SK-MEL-5 (cell line): ENCODE measurements around the gene SETD1A. TPM values are rescaled to one million over a fixed set of nuclear protein-coding genes. Genes with fewer than 3 reads are reported as not detected.
"Not testable (repeated sequence)": the region's sequence is repeated elsewhere in the genome, so short reads cannot be mapped to it uniquely, and the experiment has no call there.

Source experiments
- DNase-seq: peaks from one replicate; pipeline ENCODE4 v3.0.0-alpha.2; 2016; ENCODE audit warnings: low read depth, low spot score
- in situ Hi-C: cut with HindIII; loops from 2 replicates; pipeline ENCODE4 v1.10.0; 2016; ENCODE audit warnings: low sequenced_read_pairs, high pct_unique_total_duplicates, low pct_unique_long_range_greater_than_20kb
- total RNA-seq: library from RNA; depleted of rRNA; stranded (reverse); fragments of >200 nt; shearing (Covaris generic); gene quantifications from 2 replicates; pipeline ENCODE4 v1.2.3, GENCODE V29; 2014

Gene SETD1A
- total RNA-seq, 1 experiment from 2014 or later: 4.0 TPM

DNA sequence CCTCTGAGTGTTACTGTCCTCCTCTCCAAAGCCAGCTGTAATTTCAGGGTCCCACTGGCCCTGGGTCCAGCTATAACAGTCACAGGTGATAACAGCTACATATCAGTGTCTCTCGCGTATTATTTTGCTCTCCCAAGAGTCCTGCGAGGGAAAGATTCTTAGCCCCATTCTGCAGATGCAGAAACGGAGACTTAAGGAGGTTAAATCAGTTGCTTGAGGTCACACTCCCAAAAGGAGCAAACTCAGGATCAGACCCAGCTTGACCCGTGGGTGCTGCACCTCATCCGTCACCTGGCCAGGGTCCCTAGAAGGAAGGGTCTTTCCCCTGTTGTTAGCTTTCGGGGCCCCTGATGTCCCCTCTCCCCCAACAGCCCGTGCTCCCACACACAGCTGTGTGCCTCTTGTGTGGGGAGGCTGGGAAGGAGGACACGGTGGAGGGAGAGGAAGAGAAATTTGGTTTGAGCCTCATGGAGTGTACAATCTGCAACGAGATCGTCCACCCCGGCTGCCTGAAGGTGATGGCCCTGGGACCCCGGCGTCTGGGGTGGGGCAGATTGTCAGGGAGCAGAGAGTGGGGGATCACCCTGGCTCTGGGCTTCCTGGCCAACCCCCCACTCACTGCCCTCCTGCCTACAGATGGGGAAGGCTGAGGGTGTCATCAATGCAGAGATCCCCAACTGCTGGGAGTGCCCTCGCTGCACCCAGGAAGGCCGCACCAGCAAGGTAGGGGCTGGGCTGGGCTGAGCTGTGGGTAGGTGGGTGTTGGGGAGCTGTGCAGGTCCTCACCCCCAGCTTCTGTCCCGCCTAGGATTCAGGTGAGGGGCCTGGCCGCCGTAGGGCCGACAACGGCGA lies 30.4 kb upstream of the SETD1A start:
- no peak for DNase-seq
- in situ Hi-C loops: no loop called here

DNA sequence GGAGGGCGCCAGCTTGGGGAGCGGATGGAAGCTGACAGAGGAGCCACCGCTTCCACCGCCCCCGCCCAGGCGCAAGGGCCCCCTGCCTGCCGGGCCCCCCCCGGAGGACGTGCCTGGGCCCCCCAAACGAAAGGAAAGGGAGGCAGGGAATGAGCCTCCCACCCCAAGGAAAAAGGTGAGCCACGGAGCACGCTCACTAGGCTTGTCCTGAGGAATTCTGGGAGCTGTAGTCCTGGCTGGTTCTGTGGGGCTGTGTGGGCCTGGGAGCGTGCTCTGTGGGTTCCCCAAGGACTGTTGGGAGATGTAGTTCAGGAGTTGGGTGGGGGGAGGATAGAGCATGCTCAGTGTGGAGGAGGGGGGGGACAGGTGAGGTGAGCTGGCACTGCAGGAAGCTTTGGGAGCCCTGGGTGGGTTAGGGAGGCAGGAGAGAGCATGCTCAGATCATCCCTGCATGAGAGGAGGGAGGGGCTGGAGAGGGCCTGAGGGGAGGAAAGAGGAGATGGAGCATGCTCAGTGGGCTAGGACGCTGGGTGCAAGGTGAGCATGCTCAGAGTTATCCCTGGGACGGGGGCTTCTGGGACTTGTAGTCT lies 29.7 kb upstream of the SETD1A start:
- DNase-seq: peak; percentile 87
- in situ Hi-C loops: no loop called here

DNA sequence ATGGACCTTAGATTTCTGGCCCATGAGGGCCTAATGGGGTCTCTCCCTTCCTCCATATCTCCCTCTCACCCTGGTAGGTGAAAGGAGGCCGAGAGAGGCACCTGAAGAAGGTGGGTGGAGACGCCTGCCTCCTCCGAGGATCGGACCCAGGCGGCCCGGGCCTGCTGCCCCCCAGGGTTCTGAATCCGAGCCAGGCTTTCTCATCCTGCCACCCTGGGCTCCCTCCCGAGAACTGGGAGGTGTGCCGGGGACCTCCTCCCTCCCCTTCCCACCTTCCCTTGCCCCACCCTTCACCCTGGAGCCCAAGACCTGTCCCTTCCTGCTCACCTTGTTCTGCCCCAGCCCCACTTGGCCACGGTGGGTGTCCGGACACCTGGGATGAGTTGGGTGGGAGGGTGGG lies 29.2 kb upstream of the SETD1A start:
- no peak for DNase-seq
- in situ Hi-C loops: no loop called here

DNA sequence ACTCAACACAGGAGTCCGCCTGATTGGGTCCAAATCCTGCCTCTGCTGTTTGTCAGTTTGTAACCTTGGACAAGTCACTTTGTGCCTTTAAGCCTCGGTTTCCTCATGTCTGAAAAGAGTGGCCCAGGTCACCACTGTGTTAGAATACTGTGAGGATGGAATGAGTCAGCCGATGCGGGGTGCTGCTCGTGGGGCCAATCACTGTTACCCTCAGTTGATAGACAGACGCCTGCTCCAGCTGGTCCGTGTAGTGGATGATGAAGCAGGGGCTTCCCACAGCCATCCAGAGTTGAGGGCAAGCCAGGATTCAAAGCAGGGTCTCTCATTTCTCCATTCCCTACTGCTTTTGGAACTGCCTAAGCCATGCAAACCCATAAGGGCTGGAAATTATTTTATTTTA lies 28.4 kb upstream of the SETD1A start:
- in situ Hi-C loops: no loop called here
- no peak for DNase-seq

DNA sequence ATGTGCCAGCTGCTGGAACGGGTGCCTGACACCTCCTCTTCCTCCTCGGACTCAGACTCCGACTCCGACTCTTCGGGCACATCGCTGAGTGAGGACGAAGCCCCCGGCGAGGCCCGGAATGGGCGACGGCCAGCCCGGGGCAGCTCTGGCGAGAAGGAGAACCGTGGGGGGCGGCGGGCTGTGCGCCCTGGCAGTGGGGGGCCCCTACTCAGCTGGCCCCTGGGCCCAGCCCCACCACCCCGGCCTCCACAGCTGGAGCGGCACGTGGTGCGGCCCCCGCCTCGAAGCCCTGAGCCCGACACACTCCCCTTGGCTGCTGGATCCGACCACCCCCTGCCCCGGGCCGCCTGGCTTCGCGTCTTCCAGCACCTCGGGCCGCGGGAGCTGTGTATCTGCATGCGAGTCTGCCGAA lies 27.4 kb upstream of the SETD1A start:
- in situ Hi-C loops: no loop called here
- DNase-seq: no peak

DNA sequence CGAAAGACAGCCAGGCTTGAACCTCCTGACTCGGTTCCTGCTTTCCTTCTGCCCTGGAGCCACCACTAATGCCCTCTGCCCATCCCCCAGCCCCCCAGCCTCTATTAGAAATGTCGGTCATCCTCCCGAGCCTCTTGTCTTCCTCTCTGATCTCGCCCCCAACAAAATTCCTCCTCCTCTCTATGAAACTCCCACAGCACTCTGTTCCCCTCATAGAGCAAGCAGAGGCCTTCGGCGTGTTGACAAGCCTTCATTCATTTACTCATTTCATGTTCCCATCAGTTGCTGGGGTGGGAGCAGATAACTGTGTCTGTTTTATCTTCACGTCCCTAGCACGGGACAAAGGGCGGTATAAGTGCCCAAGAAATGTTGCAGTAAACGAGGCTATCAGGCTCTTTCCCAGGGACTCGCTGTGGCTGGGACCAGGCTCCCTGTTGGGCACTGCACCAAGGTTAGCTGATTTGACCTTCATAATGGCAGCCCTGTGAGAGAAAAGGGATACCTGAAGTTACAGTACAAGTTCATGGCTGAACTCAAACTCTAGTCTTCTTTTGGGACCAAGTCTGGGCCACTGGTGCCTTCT lies 26.4 kb upstream of the SETD1A start:
- no peak for DNase-seq
- in situ Hi-C loops: no loop called here

DNA sequence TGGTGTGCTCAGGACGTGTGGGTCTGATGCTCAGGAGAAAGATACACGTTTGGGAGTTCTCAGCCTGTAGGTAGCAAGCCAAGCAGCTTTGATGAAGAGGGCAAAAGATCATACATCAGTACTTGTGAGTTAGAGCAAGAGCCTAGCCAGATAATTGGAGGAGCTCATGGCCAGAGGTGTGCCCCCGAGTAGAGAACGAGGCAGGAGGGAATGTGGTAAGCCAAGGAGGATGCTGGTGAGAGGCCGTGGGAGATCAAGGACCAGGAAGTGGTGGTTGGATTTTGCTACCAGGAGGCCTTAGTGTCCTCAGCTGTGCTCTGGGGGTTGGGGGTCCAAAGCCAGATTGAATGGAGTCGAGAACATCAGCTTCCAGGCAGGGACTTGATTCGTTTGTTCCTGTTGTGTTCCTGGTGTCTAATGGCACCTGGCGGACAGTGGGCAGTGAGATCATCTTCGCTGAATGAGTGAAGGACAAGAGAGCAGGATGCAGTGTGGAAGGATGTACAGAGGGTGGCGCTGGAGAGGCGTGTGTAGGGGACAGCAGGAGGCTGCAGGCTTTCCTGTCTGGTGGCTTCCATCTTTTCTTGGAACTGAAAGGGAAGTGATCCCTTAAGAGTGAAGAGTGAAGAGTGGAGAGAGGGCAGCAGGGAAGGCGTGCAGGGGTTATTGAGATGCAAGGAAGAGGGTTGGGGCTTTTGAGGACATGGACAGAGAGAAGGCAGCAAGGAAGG lies 22.6 kb upstream of the SETD1A start:
- in situ Hi-C loops: no loop called here
- DNase-seq: peak; percentile 71

DNA sequence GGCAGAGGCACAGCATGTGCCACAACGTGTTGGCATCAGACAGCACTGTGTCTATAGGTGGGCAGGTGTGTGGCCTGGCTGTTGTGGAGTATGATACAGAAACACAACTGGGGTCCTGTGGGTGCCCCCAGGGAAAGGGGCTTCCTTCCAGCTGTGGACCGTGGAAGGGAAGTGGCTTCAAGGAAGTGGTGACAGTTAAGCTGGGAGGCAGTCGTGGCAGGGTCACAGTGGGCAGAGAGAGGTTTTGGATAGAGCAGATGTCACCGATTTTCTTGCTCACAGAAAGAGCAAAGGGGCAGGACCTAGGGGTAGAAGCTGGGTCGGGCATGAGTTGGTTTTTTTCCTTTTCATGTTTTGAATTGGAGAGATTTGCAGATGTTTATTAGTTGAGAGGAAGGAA lies 19.9 kb upstream of the SETD1A start:
- in situ Hi-C loops: no loop called here
- no peak for DNase-seq

DNA sequence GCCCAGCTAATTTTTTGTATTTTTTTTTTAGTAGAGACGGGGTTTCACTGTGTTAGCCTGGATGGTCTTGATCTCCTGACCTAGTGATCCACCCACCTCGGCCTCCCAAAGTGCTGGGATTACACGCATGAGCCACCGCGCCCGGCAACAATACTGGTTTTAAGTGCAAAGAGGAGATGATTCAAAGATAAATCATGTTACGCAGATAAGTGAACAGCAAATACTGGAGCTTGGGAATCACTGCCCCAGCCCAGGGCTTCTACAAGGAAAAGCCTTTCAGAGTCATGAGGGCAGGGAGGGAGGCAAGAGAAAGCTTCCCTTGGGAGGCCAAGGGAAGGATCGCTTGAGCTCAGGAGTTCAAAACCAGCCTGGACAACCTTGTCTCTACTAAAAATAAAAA lies 18.0 kb upstream of the SETD1A start:
- DNase-seq: not testable (repeated sequence)

DNA sequence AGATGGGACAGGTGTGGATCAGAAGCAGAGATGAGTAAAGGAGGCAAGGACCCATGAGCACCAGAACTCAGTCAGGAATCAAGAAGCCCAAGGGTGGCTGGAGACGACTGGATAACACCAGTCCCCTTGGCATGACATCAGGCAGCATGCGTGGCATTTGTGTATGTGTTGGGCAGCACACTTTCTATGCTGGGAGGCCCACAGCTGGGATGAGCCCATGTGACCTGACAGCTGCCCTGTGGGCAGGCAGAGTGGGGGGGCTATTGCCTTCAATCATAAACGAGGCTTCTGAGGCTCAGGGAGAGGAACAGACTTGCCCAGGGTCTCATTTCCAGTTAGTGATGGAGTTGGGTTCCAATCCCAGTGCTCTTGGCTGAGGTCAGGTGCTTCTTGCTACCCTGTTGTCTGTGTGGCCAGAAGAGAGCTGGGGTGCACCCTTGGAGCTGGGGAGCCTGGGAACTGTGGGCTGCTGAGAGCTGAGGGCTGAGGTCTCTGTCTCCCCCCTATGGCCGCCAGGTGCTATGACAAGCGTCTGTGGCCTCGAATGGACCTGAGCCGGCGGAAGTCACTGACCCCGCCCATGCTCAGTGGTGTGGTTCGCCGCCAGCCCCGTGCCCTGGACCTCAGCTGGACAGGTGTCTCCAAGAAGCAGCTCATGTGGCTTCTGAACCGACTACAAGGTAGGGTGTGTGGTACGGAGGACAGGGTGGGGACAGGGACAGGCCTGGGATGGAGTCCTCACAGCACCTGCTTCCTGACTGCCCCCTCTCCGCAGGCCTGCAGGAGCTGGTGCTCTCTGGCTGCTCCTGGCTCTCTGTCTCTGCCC lies 15.7 kb upstream of the SETD1A start:
- in situ Hi-C loops: no loop called here

More for the DNA sequence above, 18.0 kb upstream of the SETD1A start:
- in situ Hi-C loops: not testable (repeated sequence)

DNA sequence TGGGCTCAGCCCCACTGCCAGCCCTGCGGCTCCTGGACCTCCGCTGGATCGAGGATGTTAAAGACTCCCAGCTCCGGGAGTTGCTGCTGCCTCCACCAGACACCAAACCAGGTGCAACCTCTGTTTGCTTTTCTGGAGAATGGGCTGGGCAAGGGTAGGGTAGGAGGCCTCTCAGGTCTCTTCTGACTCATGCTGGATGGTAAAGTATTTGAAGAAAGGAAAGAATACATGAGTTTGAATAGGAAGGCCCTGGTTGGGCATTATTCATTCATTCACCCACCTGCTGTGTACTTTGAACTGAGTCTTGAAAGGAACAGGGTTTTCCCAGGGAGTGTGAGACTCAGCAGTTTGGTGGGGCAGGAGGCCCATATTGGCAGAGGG lies 15.1 kb upstream of the SETD1A start:
- in situ Hi-C loops: no loop called here
- DNase-seq: no peak

More for the DNA sequence above, 15.7 kb upstream of the SETD1A start:
- DNase-seq: peak; percentile 71

DNA sequence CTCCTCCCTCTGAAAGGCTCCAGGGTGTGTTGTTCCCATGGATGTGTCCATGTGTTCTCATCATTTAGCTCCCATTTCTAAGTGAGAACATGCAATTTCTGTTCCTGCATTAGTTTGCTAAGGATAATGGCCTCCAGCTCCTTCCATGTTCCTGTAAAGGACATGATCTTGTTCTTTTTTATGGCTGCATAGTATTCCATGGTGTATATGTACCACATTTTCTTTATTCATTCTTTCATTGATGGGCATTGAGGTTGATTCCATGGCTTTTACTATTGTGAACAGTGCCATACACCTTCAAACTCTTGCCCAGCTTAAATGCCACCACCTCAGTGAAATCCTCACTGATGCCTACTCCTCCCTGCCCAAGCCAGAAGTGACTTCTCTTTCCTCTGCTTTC lies 13.2 kb upstream of the SETD1A start:
- in situ Hi-C loops: no loop called here

DNA sequence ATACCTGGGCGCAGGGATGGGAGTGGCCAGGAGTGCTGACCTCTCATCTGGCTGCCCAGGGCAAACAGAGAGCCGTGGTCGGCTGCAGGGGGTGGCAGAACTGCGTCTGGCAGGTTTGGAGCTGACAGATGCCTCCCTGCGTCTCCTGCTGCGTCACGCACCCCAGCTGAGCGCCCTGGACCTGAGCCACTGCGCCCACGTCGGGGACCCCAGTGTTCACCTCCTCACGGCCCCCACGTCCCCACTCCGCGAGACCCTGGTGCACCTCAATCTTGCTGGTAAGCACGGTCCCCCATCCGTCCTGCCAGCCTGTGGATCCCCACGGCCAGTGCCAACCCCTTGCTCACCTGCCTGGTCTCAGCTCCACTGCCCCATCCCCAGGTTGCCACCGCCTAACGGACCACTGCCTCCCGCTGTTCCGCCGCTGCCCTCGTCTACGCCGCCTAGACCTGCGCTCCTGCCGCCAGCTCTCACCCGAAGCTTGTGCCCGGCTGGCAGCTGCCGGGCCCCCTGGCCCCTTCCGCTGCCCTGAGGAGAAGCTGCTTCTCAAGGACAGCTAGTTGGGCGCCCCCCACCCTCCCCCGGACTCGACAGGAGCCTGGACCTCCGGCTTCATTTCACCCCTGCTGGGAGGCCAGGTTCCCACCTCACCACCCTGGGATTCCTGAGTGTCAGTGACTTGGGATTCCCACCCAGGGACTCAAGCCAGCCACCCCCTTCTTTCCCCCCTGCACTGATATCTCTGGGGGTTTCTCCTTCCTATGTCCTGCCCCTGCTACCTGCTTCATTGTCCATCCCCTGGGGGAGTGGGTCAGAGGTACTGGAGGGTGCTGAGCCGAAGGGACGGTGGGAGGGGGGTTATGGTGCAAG lies 10.6 kb upstream of the SETD1A start:
- in situ Hi-C loops: no loop called here

More for the DNA sequence above, 13.2 kb upstream of the SETD1A start:
- no peak for DNase-seq

DNA sequence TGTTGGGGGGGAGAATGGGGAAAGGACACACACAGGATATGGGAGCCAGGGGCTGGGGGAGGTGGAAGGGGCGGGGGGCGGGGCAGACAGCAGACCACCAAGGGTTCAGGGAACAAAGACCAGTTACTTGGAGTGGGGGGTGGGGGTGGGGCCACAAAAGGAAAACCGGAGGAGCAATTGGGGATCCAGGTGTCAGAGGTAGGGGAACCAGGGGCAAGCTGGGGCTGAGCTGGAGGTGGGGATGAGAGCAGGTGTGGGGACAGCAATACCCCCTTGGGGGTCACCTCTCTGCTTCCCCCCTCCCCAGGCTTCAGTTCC lies 10.1 kb upstream of the SETD1A start:
- in situ Hi-C loops: no loop called here

More for the DNA sequence above, 10.6 kb upstream of the SETD1A start:
- DNase-seq: no peak

DNA sequence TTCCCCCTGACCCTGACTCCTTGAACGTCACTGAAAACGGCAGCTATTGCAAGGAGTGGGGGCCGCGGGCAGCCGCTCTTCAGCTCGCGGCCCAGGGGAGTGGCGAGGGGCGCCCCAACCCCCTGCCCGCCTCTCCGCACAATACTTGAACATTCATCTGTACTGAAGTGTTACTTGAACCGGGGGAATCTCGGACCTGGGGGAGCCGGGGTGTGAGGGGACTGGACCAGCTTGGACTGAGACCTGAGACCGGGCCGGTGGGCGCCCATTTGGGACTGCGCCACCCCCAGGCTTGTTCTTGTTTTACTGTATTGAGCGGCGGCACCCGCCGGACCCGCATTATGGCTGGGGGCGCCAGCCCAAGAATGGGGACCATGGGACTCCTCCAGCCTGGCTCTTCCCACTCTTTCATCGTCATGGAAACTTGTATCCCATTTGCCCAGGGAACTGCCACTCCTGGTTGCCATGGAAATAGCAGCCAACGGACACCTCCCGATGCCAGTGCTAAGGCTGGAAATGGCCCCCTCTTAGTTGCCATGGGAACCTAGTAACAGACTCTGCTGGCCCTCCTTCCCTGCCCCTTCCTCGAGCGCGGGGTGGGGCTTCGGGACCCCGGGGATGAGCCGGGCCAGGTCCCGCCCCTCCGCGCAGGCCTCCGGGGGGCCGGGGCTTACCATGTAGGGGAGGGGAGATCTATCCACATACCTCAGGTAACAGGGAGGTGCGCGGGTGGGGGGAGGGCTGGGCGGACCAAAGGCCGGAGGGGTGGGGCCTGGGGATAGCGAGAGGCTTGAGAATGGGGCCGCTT lies 9.5 kb upstream of the SETD1A start:
- in situ Hi-C loops: no loop called here
- peak; percentile 95 for DNase-seq

More for the DNA sequence above, 10.1 kb upstream of the SETD1A start:
- DNase-seq: no peak
